ENCODE data around the gene CBLN3. TPM values are rescaled to one million over a fixed set of nuclear protein-coding genes. Genes with fewer than 3 reads are reported as not detected.
"Not testable (repeated sequence)": the region's sequence is repeated elsewhere in the genome, so short reads cannot be mapped to it uniquely, and the experiment has no call there.

CBLN3 gene
- total RNA-seq = 1 to 10 TPM in 1 of 4 donors, under 1 TPM in 2, not detected in 1; 0.30 to 2.6 (median 0.93) TPM

DNA sequence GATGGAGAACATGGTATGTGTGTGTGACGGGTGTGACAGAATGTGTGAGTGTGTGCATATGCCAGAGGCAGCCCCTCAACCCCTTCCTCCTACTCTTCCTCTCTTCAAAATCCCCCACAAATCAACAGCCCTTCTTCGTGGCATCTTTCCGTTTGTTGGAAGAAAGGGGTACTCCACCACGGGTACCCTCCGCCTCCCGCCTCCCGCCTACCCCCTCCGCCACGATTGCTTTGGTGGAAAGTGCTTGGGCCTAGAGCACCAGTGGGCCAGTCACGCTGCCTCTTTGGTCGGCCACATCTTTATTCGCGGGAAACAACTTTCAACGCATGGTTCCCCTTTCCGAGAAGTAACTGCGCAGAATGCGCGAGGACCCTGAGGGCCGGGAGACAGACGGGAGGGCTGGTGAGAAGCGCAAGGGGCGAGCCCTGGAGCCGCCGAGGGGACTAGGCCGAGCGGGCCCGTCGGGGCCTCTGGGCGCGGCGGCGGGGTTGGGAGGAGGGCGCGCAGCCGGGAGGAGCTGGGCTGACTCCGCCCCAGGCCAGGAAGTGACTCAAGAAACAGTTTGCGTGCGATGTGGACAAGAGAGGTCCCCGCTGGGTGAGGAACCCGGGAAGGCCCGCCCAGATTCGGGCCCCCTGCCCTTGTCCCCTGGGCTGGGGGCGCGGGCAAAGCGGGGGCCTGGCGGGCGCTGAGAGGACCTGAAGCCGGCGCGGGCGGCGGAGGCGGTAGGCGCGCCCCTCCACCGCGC, at the start of gene CBLN3, which contains the start of gene KHNYN:
TSS of gene CBLN3 (minus strand) at position 274 of the 748 bp plus-strand sequence. CDS start 614 bp downstream, outside the sequence.
TSS of gene KHNYN (plus strand) at position 560 of the 748 bp plus-strand sequence. CDS start 777 bp downstream, outside the sequence.
- TF ChIP-seq POLR2AphosphoS5 (IDR thresholded peaks at IDR 0.05) (peak; percentile 84 to 96 (median 91)), POLR2A (IDR thresholded peaks at IDR 0.05) (peak; percentile 87 to 96), EP300 (IDR thresholded peaks at IDR 0.05) (no peak)
- TF ChIP-seq, protein P1, sequence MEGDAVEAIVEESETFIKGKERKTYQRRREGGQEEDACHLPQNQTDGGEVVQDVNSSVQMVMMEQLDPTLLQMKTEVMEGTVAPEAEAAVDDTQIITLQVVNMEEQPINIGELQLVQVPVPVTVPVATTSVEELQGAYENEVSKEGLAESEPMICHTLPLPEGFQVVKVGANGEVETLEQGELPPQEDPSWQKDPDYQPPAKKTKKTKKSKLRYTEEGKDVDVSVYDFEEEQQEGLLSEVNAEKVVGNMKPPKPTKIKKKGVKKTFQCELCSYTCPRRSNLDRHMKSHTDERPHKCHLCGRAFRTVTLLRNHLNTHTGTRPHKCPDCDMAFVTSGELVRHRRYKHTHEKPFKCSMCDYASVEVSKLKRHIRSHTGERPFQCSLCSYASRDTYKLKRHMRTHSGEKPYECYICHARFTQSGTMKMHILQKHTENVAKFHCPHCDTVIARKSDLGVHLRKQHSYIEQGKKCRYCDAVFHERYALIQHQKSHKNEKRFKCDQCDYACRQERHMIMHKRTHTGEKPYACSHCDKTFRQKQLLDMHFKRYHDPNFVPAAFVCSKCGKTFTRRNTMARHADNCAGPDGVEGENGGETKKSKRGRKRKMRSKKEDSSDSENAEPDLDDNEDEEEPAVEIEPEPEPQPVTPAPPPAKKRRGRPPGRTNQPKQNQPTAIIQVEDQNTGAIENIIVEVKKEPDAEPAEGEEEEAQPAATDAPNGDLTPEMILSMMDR (IDR thresholded peaks at IDR 0.05) = no peak
- 31% methylated on average over 4 of the region's 57 CpGs for WGBS
- peaks cover 75% of the 10 kb centered on the region for H3K4me1 ChIP-seq

DNA sequence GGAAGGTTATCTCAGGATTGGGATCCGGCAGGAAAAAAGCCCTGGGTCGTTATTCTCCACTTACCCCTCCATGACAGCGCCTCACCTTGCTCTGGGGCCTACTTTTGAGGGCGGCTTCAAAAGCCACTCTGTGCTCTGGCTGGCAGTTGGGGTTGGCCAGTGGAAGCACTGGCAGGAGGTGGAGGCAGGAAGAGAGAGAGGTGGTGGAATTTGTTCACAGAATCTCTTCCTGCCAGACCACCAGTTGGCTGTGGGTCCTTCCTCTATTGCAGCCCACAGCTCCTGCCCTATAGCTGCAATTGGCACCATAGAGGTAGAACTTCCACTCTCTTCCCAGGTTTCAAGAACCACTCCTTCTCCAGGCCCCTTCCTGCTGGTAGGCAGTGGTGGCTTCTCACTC, 45.8 kb upstream of the CBLN3 start:
- WGBS = 88% methylated on average over 4 of the region's 4 CpGs
- H3K9me3 ChIP-seq = no peaks in the 10 kb centered on the region
- no peaks in the 10 kb centered on the region for H3K36me3 ChIP-seq
- no peaks in the 10 kb centered on the region for H3K27me3 ChIP-seq
- H3K4me1 ChIP-seq = no peaks in the 10 kb centered on the region
- no peak overlapping the region for H3K4me3 ChIP-seq
- H3K27ac ChIP-seq = no peak overlapping the region
- no peak for DNase-seq (ENCODE audit: low spot score in 2 of 2)
- TF ChIP-seq POLR2A (IDR thresholded peaks at IDR 0.05) (no peak), POLR2AphosphoS5 (IDR thresholded peaks at IDR 0.05) (no peak), EP300 (IDR thresholded peaks at IDR 0.05) (no peak)
- TF ChIP-seq, protein P1 (IDR thresholded peaks at IDR 0.05) = no peak

More for the DNA sequence above, at the start of gene CBLN3, which contains the start of gene KHNYN:
- peak; percentile 93 to 97 for DNase-seq (ENCODE audit: low spot score in 2 of 2)
- H3K4me3 ChIP-seq = peak within 1 kb of the TSS; percentile 87
- peaks cover 27% of the 10 kb centered on the region for H3K36me3 ChIP-seq
- no peaks in the 10 kb centered on the region for H3K9me3 ChIP-seq
- H3K27me3 ChIP-seq = no peaks in the 10 kb centered on the region
- H3K27ac ChIP-seq = peak within 1 kb of the TSS; percentile 97

DNA sequence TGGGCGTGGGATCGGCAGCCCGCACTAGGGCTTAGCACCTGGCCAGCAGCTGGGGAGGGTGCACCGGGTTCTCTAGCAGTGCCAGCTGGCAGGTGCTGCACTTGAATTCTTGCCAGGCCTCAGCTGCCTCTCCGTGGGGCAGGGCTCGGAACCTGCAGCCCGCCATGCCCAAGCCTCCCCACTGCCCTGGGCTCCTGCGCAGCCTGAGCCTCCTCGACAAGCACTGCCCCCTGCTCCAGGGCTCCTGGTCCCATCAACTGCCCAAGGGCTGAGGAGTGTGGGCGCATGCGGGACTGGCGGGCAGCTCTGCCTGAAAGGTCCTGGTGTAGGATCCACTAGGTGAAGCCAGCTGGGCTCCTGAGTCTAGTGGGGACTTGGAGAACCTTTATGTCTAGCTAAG, 43.7 kb upstream of the CBLN3 start:
- no peak overlapping the region for H3K4me3 ChIP-seq
- no peak for DNase-seq (ENCODE audit: low spot score in 2 of 2)
- H3K4me1 ChIP-seq = no peaks in the 10 kb centered on the region
- TF ChIP-seq POLR2A (IDR thresholded peaks at IDR 0.05) (no peak), EP300 (IDR thresholded peaks at IDR 0.05) (no peak), POLR2AphosphoS5 (IDR thresholded peaks at IDR 0.05) (no peak)
- TF ChIP-seq, protein P1 (IDR thresholded peaks at IDR 0.05) = no peak
- no peak overlapping the region for H3K27ac ChIP-seq
- no CpG with 5 or more reads among the region's 12 CpGs for WGBS
- H3K9me3 ChIP-seq = no peaks in the 10 kb centered on the region
- no peaks in the 10 kb centered on the region for H3K36me3 ChIP-seq
- H3K27me3 ChIP-seq = no peaks in the 10 kb centered on the region

DNA sequence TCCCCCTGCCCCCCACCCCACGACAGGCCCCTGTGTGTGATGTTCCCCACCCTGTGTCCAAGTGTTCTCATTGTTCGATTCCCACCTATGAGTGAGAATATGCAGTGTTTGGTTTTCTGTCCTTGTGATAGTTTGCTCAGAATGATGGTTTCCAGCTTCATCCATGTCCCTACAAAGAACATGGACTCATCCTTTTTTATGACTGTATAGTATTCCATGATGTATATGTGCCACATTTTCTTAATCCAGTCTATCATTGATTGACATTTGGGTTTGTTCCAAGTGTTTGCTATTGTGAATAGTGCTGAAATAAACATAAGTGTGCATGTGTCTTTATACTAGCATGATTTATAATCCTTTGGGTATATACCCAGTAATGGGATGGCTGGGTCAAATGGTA, 41.0 kb upstream of the CBLN3 start:
- H3K27ac ChIP-seq; H3K36me3 ChIP-seq; DNase-seq (ENCODE audit: low spot score in 2 of 2); H3K9me3 ChIP-seq; H3K4me3 ChIP-seq; H3K4me1 ChIP-seq; H3K27me3 ChIP-seq: not testable (repeated sequence)
- 89% methylated on average over 2 of the region's 2 CpGs for WGBS

DNA sequence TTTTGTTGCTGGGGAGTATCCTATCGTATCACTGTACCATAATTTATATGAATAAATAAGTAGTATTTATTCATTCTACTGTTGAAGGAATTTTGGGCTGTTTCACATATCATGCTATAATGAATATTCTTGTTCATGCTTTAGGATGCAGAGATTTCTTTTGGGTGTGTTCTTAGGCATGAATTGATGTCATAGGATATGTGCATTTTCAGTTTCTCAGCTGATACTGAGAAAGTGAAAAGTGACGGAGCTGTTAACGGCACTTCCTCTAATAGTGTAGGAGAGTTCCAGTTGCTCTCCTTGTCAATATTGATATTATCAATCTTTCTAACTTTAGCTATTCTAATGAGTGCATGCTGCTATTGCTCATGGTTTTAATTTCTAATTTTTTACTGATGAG, 36.3 kb upstream of the CBLN3 start:
- 88% methylated on average over 3 of the region's 3 CpGs for WGBS
- Histone ChIP-seq H3K9me3 (no peaks in the 10 kb centered on the region), H3K27me3 (no peaks in the 10 kb centered on the region), H3K4me3 (no peak overlapping the region), H3K27ac (no peak overlapping the region), H3K36me3 (no peaks in the 10 kb centered on the region), H3K4me1 (no peaks in the 10 kb centered on the region)
- TF ChIP-seq, protein P1 (IDR thresholded peaks at IDR 0.05) = no peak
- TF ChIP-seq POLR2A (IDR thresholded peaks at IDR 0.05) = no peak
- no peak for TF ChIP-seq POLR2AphosphoS5 (IDR thresholded peaks at IDR 0.05)
- TF ChIP-seq EP300 (IDR thresholded peaks at IDR 0.05) = no peak
- no peak for DNase-seq (ENCODE audit: low spot score in 2 of 2)
